Neural cell (in vitro differentiated cells): ENCODE data around the gene RUNX3.

Source experiments
- CTCF ChIP-seq: fragments of 450-650 bp; IDR thresholded peaks from 2 replicates; pipeline ENCODE4 v1.5.1; 2014; ENCODE audit warnings: antibody characterized with exemption, mild to moderate bottlenecking, moderate library complexity; ENCODE audit not compliant: poor library complexity, severe bottlenecking
- RAD21 ChIP-seq: fragments of 450-650 bp; conservative IDR thresholded peaks from 2 replicates; pipeline ENCODE4 v1.6.1; 2014; ENCODE audit warnings: antibody characterized with exemption, mild to moderate bottlenecking, moderate library complexity
- TAF1 ChIP-seq: IDR thresholded peaks from 2 replicates; pipeline ENCODE4 v1.6.1; 2012; ENCODE audit warnings: low read depth

GRCh38 chr1:24928689-24929397 is 1.2 kb downstream of the RUNX3 start:
- TF ChIP-seq TAF1, result no peak
- no peak for TF ChIP-seq CTCF
- TF ChIP-seq RAD21, result no peak
